ENCODE data around the gene LASP1. TPM values are rescaled to one million over a fixed set of nuclear protein-coding genes. Genes with fewer than 3 reads are reported as not detected.

LASP1 gene
- polyA plus RNA-seq, 3 donors from 2014 or later: 94.3 to 171 (median 96.5) TPM

DNA sequence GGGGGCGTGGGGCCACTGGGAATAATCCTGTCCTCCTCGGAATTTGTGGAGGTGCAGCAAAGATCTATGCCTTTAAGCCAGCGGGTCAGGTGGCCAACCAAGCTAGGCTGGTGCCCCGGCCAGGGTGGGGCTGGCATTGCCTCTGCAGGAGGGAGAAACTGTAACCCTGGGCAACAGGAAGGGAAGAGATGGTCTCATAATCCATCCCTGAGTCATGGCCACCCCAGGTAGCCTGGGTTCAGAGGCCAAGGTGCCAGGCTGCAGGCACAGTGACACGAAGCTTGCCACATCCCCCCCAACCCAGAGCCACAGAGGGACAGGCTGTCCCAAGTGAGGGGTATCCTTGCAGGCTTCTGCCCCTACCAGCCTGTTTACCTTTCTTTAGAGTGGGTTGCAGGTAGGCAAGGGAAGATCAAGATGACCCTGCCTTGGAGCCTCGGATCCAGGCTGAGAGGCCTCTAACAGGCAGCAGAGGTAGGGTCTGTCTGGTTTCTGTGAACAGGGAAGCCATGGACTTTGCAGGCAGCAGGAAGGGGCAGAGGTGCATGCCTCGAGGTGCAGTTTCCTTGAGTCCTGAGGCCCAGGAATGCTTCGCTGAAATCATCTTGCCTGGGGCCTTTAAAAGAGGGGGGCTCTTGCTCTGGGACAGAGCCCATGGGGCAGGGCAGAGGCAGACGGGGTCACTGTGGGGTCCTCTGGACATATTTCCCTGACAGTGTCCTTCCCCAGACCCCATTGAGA, 4.0 kb downstream of the LASP1 start:
- Mint-ChIP-seq H3K9me3 (no peaks in the 10 kb centered on the region), H3K27ac (peak overlapping the region; percentile 73 to 93 (median 86)), H3K36me3 (no peaks in the 10 kb centered on the region), H3K4me1 (peaks cover 80% of the 10 kb centered on the region in 2 donors), H3K27me3 (ENCODE audit: low read depth in 3 of 3) (peaks cover 10 to 21% (median 16%) of the 10 kb centered on the region in 3 donors), H3K4me3 (peak overlapping the region; percentile 42 to 99 (median 74))
- DNase-seq: no peak

DNA sequence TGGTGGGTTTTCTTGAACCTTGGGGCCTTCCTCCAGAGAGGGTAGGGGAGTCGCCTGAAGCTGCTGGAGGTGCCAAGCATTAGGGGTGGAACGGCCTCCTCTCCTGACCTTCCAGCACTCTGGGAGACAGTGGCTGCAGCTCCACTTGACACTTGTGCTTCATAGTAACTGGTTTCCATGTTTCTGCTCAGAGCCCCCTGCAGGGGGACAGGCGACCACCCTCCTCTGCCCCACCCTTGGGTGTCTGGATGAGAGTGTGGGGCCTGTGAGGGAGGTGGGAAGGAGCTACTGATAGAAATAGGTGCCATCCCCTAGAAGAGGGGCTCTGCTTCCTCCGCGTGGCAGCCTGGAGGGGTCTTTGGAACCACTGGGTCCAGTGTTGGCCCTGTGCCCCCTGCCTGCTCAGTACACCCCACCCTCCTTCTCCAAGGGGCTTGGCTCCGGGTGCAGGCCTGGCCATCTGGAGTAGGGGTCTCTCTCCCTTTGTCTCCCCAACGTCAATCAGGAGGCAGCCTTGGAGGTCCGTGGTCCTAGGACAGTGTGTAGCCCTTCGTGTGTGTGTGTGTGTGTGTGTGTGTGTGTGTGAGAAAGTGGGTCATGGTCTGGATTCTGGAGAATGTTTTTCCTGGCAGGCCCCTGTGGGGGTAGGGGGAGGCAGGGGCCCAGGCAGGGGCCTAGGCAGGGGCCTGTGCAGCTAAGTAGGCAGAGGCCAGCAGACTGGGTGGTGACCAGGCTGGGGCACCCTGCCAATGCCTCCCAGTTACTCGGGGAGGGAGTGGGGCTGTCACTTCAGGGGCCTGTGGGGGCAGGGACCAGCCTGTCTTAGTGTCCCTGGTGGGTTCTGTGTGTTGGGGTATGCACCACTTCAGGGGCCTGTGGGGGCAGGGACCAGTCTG, 4.9 kb downstream of the LASP1 start:
- peaks cover 4 to 16% (median 8%) of the 10 kb centered on the region in 3 donors for H3K27me3 Mint-ChIP-seq (ENCODE audit: low read depth in 3 of 3)
- no peaks in the 10 kb centered on the region for H3K9me3 Mint-ChIP-seq
- no peak for DNase-seq
- H3K4me1 Mint-ChIP-seq: peaks cover 84 to 85% of the 10 kb centered on the region in 2 donors
- H3K4me3 Mint-ChIP-seq: peak overlapping the region; percentile 60 to 99 (median 74)
- H3K27ac Mint-ChIP-seq: peak overlapping the region; percentile 73 to 93 (median 89)
- H3K36me3 Mint-ChIP-seq: peaks cover 0 to 5% (median 0%) of the 10 kb centered on the region in 3 donors

DNA sequence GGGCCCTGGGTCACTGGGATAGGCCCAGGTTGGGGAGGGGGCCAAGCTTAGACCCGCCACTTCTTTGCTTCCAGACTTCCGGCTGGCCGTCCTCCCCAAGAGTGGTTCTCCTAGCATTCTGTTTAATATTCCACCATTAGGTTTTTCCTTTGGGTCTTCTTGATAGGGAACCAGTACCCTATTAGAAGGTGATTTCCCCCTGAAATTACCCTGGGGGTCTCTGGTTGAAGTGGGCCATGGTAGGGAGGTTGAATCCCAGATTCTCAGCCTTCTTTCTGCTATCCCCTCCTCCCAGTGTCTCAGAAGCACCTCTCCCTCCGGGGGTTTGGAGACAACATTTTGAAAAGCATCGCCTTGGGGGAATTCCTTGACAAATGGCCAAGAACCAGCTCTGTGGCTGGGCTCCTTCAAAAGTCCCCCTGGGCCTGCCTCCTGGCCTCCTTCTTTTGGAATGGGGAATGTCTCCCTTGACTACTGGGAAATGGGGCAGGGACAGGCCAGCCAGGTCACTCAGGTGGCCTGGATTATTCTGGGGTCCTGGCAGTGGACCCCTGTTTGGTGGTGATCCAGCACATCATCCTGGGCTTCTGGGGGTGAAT, 5.7 kb downstream of the LASP1 start:
- H3K9me3 Mint-ChIP-seq: no peaks in the 10 kb centered on the region
- H3K36me3 Mint-ChIP-seq: peaks cover 0 to 6% (median 0%) of the 10 kb centered on the region in 3 donors
- no peak for DNase-seq

DNA sequence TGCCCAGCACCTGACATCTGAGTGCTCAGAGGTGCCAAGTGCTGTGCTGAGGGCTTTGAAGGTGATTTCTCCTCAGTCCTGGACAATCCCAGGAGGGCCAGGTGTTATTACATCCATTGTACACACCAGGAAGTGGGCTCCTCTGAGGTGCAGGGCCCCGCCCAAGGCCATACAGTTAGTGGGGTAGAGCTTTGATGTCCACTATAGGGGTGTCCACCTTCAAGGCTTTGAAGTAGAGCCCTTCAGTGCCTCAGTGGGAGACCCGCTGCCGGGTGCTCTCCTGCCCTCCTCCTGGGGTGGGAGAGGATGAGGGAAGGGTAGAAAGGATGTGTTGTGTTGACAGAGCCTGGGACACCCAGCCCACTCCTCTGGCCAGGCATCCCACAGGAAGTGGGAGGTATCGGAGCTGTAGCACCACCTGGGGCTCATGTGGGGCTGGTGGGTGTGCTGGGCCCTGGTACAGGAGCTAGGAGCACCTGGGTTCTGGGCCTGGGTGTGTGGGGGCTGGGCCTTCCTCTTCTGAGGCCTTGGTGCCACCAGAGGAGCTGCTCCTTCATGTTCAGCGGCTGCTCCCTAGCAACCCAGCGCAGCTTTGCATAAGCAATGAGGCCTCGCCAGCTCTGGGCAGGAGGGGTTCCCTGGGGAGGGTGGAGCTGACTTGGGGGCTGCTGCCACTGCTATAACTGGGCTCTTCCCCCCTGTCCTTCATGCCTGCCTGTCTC, 7.4 kb downstream of the LASP1 start:
- H3K36me3 Mint-ChIP-seq: peaks cover 6 to 13% (median 8%) of the 10 kb centered on the region in 3 donors
- H3K4me1 Mint-ChIP-seq: peaks cover 96 to 99% of the 10 kb centered on the region in 2 donors
- H3K4me3 Mint-ChIP-seq: peak overlapping the region; percentile 45 to 69 (median 59)
- H3K27me3 Mint-ChIP-seq (ENCODE audit: low read depth in 3 of 3): peaks cover 7 to 10% (median 7%) of the 10 kb centered on the region in 3 donors
- H3K27ac Mint-ChIP-seq: peak overlapping the region; percentile 73 to 87 (median 82)
- H3K9me3 Mint-ChIP-seq: no peaks in the 10 kb centered on the region
- no peak for DNase-seq

More for the DNA sequence above, 5.7 kb downstream of the LASP1 start:
- Mint-ChIP-seq H3K4me1 (peaks cover 92 to 93% of the 10 kb centered on the region in 2 donors), H3K27ac (peak overlapping the region; percentile 42 to 91 (median 84)), H3K4me3 (peak overlapping the region; percentile 58 to 99 (median 67)), H3K27me3 (ENCODE audit: low read depth in 3 of 3) (peaks cover 2 to 15% (median 7%) of the 10 kb centered on the region in 3 donors)

DNA sequence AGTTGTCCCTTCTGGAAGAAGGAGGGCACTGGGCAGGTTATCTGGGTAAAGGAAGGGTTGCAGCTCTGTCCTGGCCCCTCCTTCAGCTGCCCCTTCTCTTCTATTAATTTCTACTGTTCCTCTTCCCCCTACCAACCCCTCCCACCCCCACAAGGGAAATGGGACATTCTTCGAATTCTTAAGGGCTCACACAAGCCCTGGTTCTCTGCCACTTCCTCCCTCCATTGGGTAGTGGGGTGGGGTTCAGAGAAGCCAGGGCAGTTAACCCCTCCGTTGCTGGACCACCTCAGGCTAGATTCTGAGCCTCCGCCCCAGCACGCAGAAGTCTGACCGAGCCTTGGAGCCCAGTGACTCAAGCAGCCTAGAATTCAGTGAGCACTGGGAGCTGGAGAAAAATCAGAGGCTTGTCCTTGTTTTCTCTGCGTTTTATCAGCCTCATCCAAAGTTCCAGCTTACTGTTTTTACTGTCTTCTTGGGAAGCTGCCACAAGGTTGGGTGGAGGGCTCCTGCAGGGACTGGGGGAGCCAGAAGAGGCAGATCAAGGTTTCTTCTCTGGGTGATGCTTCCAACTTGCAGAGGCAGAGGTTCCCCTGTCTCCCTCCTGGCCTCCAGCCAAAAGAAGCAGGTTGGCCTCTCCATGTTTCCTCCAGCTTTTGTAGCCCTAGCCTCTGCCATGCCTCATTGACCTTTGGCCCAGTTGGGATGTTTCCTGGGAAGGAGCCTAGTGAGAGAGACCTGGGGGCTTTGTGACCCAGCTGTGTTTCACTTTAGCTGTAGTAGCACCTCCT, 10.2 kb downstream of the LASP1 start:
- peak overlapping the region; percentile 38 to 83 (median 63) for H3K4me3 Mint-ChIP-seq

DNA sequence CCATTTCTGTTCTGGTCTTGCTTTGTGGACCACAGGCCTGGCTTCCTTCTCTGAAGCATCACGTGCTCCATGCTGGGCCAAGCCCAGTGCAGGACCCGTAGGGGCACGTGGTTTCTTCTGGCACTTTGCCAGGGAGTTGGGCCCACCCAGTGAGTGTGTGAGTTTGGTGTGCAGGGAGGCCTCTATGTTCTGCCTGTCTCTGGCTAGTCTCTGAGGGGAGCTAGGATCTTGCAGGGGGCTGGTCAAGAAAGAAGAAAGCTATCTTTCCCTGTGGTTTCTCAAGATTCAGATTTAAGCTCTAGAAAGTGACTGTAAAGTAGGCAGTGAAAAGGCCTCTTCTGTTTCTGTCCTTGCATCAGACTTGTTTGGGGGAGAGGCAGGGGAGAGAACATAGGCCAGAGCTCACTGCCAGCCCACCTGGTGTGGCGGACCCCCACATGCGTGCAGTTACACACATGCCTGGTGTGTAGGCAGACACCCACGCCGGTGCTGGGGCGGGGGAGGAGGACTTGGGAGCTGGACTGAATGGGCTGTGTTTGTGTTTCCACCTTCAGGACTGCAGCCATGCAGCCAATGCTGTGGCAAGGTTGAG, 11.8 kb downstream of the LASP1 start:
- H3K36me3 Mint-ChIP-seq: peaks cover 19 to 28% (median 19%) of the 10 kb centered on the region in 3 donors
- H3K9me3 Mint-ChIP-seq: peaks cover 0 to 4% (median 0%) of the 10 kb centered on the region in 6 donors
- H3K27me3 Mint-ChIP-seq (ENCODE audit: low read depth in 3 of 3): peaks cover 14 to 24% (median 21%) of the 10 kb centered on the region in 3 donors
- DNase-seq: peak; percentile 44 to 61 (median 60)
- H3K4me3 Mint-ChIP-seq: peak overlapping the region; percentile 74 to 83 (median 78)
- peak overlapping the region; percentile 83 to 94 (median 93) for H3K27ac Mint-ChIP-seq
- peaks cover 93 to 96% of the 10 kb centered on the region in 2 donors for H3K4me1 Mint-ChIP-seq

More for the DNA sequence above, 10.2 kb downstream of the LASP1 start:
- H3K9me3 Mint-ChIP-seq: no peaks in the 10 kb centered on the region
- peaks cover 14 to 24% (median 16%) of the 10 kb centered on the region in 3 donors for H3K36me3 Mint-ChIP-seq
- peaks cover 92 to 96% of the 10 kb centered on the region in 2 donors for H3K4me1 Mint-ChIP-seq
- DNase-seq: no peak
- peaks cover 10 to 16% (median 11%) of the 10 kb centered on the region in 3 donors for H3K27me3 Mint-ChIP-seq (ENCODE audit: low read depth in 3 of 3)
- peak overlapping the region; percentile 61 to 93 (median 80) for H3K27ac Mint-ChIP-seq

DNA sequence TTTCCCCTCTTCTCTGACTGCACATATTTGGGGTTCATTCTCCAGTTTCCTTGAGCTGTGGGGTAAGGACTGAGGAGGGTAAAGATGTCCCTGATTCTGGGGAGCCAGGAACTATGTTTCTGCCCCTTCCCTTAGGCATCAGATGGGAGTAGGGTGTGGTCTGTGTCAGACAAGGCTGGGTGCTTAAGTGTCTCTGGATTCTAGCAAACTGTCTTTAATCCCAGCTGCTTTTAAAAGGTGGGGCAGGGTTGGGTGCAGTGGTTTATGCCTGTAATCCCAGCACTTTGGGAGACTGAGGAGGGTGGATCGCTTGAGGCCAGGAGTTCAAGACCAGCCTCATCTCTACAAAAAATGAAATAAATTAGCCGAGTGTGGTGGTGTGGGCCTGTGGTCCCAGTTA, 13.0 kb downstream of the LASP1 start:
- H3K27ac Mint-ChIP-seq: peak overlapping the region; percentile 83 to 94 (median 94)
- H3K36me3 Mint-ChIP-seq: peaks cover 19 to 28% (median 19%) of the 10 kb centered on the region in 3 donors
- H3K9me3 Mint-ChIP-seq: peaks cover 0 to 4% (median 0%) of the 10 kb centered on the region in 6 donors
- no peak for DNase-seq
- peak overlapping the region; percentile 74 to 84 (median 78) for H3K4me3 Mint-ChIP-seq
- peaks cover 93 to 96% of the 10 kb centered on the region in 2 donors for H3K4me1 Mint-ChIP-seq
- H3K27me3 Mint-ChIP-seq (ENCODE audit: low read depth in 3 of 3): peaks cover 14 to 31% (median 23%) of the 10 kb centered on the region in 3 donors

DNA sequence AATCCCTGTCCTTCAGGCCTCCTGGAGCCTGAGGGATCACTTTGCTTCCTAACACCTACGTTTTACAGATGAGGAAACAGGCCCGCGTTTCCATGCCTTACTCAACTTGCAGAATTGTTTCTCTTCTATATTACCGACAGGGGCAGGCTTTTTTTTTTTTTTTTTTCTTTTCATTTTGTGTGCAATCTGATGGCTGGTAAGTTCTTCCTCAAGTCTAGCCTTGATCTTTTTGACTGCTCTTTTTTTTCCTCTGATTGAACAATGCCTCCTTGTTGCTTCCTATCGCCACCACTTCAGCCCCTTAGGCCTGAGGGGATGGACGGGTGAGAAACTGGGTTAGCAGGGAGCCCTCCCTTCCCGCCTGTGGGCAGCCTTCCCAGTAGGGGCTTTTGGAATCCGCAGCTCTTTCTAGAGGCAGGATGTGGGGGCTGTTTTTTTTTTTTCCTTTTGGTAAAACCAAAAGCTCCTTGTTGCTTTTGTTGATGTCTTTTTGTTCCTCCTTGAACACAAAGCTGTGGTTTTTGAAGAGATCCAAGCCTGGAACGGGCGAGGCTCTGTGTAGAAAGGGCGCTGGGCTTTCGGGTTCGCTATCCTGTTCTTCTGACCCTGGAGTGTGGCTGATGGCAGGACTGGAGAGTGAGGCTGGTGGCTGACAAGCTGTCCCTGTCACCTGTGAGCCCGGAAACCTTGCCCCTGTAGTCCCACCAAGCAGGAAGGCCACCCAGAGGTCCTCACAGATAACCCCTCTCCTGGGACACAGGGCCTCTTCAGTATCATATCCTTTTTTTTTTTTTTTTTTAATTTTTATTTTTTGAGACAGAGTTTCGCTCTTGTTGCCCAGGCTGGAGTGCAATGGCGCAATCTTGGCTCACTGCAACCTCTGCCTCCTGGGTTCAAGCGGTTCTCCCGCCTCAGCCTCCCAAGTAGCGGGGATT, 14.0 kb downstream of the LASP1 start:
- peaks cover 14 to 39% (median 23%) of the 10 kb centered on the region in 3 donors for H3K27me3 Mint-ChIP-seq (ENCODE audit: low read depth in 3 of 3)
- peaks cover 93 to 96% of the 10 kb centered on the region in 2 donors for H3K4me1 Mint-ChIP-seq
- DNase-seq: no peak
- peak overlapping the region; percentile 83 to 94 (median 94) for H3K27ac Mint-ChIP-seq
- H3K9me3 Mint-ChIP-seq: peaks cover 0 to 4% (median 0%) of the 10 kb centered on the region in 6 donors
- peaks cover 19 to 31% (median 22%) of the 10 kb centered on the region in 3 donors for H3K36me3 Mint-ChIP-seq
- H3K4me3 Mint-ChIP-seq: peak overlapping the region; percentile 73 to 84 (median 78)

DNA sequence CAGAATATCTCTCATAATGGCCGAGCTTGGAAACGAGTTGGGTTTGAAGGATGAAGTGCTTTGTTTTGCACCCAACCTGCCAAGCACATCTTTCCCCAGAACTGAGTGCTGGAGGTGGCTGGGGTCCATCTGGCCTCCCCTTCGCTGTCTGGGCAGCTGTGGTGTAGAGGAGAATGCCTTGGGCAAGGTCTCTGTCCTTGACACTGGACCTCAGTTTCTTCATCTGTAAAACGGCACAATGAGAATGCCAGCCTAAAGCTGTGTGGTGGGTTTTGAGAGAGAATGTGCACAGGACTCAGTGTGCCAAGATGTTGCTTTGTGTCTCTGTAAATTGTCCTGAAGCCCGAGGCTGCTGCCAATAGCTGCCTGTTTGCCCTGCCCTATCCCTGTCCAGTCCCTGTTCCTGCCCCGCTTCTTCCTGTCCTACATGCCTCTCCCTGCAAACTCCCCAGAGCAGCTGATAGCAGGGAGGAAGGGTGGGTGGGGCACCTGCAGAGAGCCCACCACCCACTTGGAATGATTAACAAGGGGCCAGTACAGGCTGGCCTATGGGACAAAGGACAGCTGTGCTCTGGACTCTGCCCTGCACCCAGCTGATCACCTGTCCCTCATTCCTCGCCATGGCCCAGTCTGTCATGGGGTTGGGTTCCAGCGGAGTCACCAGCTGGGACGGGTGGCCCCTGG, 15.3 kb downstream of the LASP1 start:
- Mint-ChIP-seq H3K9me3 (peaks cover 0 to 4% (median 0%) of the 10 kb centered on the region in 6 donors), H3K4me1 (peaks cover 94 to 98% of the 10 kb centered on the region in 2 donors), H3K36me3 (peaks cover 19 to 32% (median 23%) of the 10 kb centered on the region in 3 donors), H3K27ac (peak overlapping the region; percentile 87 to 98 (median 92)), H3K27me3 (ENCODE audit: low read depth in 3 of 3) (peaks cover 14 to 42% (median 20%) of the 10 kb centered on the region in 3 donors), H3K4me3 (peak overlapping the region; percentile 64 to 78 (median 73))
- DNase-seq: no peak

All from immature natural killer cell (primary cell).